Dedifferentiated amniotic fluid mesenchymal stem cell (primary cell): Measurements from ENCODE around the gene KCNK4.
A peak's percentile ranks its signal among the peaks of the same experiment; 100 is the strongest.

ENCODE experiments used
- DNase-seq: peaks from one replicate; pipeline ENCODE4 v3.0.0-alpha.2; 2016; ENCODE audit errors: extremely low spot score

Gene KCNK4

DNA sequence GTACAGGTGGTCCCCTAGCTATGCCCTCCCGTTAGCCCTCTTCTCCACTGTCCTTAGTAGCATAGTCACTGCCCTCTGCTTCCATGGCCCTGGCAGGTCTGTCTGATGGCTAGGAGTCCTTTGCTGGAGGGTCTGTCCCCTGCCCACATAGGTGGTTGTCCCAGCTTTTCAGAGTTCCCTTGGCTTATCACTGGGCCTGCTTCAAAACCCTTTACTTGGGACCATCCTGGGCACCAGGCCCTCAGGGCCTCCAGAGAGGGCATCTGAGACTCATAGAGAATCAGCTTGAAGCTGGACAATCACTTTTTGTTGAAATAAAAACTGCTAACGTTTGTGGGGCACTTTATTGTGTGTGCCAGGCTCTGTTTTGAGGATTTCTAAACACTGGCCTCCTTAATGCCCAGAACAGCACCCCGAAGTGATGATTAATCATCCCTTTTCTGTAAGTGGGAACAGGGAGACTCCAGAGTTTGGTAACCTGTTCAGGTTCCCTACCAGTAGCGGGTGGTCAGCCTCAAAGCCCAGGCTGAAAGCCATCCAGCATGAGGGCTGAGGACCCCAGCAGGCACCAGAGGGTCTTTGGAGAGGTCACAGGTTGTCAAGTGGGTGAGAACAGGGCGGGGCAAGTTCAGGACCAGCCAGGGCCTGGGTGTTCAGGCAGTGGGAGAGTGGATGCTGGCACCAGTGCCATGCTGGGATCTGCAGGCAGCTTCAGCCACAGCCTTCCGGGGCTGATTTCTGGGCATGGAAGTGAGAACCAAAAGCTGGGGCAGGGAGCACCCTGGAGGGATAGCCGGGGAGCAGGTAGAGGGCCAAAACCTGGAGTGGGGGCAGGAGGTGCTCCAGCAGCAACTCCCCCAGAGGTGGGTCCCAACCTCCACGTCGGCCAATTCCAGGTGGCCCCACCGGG, 495 bp upstream of the KCNK4 start:
- no peak for DNase-seq

DNA sequence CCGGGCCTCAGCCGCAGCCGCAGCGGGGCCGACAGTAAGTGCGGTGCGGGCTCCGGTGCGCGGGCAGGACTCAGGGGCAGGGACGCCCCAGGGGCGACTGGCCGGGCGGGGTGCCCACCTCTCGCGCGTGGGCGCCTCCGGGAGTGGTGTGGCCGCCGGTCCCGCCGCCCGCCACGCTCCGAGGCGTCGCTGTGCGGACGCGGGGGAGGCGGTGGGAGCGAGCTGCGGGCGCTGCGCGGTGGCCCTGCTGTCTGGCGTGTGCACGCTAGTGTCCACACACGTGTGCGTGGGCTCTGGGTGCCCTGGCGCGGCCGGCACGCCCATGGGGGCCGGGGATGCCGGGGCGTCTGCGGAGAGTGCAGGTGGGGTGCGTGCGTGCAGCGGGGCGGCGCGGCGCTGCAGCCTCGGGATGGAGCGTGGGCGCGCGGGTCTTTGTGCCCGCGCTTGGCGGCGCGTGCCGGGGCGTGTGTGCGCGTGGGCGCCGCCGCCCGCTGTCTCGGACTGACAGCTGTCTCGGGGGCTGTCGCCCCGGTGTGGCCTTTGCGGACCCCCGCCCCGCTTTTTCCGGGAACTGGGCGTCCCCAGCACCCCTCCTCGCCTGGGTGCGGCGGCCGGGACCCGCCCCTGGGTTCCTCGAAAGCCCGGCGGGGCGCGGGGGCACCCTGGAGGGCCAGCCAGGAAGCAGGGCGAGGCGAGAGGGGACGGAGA, 804 bp downstream of the KCNK4 start:
- no peak for DNase-seq

GRCh38 chr11:64292460-64293254, 1.6 kb downstream of the KCNK4 start:
- DNase-seq = no peak

DNA sequence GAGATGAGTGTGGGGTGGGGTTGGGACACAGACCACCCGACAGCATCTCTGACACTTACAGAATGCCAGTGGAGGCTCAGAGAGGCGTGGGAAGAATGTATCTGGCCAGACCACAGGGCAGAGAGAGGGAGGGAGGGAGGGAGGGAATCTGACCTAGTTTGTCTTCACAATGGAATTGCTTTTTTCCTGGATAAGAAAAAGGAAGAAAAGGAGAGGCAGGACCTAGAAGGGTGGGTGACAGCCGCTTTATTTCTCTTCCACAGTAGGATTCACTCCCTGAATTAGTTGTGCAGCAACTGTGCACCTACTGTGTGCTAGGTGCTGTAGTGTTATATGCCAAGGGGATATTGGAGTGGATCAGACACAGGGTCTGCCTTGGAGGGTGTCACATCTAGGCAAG, 3.7 kb downstream of the KCNK4 start:
- DNase-seq = no peak

DNA sequence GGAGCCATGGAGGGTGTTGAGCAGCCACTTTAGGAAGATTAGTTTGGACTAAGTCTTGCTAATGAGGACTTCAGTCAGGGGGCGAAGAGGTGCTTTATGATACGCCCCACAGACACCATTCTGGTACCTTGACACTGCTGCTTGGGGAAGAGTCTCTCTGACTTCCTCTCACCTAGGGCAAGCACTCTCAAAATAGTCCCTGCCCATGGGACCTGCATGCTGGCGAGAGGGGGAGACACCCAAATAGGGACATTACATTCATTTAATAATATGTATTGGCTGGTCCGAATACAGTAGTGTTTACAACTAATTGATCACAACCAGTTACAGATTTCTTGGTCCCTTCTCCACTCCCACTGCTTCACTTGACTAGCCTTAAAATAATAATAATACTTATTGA, 4.7 kb downstream of the KCNK4 start:
- DNase-seq = no peak

DNA sequence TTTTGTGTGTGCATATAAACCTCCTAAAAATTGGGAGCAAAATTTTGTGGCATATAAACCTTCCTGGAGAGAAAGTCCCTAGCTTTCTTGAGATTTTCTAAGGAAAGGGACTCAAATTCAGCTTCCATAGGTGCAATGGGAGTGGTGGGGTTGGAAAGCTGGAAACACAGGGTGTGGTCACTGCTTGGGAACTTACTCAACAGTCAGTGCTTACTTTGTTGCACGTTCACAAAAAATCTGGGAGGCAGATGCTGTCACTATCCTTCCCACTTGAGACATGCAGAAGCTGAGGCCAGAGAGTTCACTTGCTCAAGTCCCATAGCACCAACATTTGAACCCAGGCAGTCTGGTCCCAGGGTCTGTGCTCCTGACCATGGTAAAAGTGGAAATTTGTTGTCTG, 5.1 kb downstream of the KCNK4 start:
- DNase-seq = no peak

GRCh38 chr11:64296830-64297698, 6.0 kb downstream of the KCNK4 start:
- DNase-seq = no peak

DNA sequence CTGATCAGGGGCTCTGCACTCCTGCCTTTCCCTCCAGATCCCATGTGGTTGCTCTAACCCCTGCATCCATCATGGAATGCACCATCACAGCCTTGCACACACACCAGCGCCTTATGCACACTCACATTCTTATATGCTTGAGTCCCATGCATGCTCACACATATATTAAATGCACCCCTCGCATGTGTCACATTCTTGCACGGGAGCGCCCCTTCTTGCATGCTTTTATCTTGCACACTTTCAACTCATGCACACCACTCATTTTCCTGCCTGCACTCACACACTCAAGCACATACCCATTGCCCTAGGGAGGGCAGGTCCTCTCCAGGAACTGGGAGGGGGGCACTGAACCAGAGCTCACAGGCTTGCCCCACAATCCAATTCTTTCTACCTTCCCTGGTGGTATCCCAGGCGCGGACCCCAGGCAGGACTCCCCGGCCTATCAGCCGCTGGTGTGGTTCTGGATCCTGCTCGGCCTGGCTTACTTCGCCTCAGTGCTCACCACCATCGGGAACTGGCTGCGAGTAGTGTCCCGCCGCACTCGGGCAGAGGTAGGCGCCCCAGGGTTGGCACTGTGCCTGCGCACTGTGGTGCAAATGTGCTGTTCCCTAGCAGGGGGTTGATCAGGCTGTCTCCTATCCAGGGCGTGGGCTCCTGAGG, 6.7 kb downstream of the KCNK4 start:
- DNase-seq = no peak

- no peak for DNase-seq
These were observed 8.1 kb downstream of the KCNK4 start for GRCh38 chr11:64298966-64299846.

GRCh38 chr11:64299847-64300648, 8.9 kb downstream of the KCNK4 start, which contains the start of gene CATSPERZ:
TSS of gene CATSPERZ (plus strand) at chr11:64300358. CDS start at chr11:64300411, 53 bp downstream.
- DNase-seq = no peak

DNA sequence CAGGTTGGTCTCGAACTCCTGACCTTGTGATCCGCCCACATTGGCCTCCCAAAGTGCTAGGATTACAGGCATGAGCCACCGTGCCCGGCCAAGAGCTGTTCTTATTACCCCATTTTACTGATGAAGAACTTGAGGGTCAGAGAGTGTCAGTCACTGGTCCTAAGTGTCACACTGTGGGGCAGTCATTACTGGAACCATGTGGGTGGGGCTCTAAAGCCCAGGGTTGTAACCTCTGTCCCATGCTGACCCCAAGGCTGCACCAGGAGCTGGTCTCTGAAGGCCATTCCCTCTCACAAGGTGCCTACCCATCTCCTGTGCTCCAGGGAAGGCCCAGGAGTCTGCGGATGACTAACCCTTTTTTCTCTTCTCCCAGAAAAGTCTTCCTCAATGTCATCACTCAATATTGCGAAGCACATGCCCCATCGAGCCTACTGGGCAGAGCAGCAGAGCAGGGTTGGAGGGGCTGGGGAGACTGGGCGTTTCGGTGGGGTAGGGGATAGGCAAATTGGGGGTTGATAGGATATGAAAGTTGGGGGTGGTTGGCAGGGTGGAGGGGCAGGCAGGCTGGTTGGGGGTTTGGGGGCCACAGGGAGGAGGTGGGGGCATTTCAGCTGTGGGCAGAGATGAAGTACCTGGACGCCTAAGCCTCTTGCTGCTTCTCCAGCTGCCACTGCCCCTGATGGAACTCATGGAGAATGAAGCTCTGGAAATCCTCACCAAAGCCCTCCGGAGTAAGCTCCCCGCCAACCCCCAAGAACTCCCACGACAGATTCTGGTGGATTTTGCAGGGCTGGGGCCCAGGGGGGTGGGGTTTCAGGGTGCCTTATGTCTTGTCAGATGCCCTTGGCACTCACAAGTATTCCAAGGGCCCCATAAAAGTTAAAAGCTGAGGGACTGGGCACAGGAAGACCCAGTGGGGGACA, 12.3 kb downstream of the KCNK4 start:
- no peak for DNase-seq

DNA sequence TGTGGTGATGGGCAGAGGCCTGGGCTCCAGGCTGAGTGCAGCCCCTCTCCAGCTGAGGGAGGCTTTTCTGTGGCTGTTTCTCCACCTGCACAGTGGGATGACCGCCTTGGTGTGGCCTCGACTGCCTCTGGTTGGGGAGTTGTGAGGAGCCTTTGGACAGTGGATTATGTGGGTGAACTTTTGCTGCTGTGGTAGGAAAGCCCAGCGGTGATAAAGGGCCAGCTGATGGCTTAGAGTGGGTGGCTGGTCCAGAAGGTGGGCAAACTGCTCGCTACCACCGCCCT, 12.9 kb downstream of the KCNK4 start:
- DNase-seq = no peak

GRCh38 chr11:64304316-64305072, 13.4 kb downstream of the KCNK4 start:
- peak; percentile 86 for DNase-seq

DNA sequence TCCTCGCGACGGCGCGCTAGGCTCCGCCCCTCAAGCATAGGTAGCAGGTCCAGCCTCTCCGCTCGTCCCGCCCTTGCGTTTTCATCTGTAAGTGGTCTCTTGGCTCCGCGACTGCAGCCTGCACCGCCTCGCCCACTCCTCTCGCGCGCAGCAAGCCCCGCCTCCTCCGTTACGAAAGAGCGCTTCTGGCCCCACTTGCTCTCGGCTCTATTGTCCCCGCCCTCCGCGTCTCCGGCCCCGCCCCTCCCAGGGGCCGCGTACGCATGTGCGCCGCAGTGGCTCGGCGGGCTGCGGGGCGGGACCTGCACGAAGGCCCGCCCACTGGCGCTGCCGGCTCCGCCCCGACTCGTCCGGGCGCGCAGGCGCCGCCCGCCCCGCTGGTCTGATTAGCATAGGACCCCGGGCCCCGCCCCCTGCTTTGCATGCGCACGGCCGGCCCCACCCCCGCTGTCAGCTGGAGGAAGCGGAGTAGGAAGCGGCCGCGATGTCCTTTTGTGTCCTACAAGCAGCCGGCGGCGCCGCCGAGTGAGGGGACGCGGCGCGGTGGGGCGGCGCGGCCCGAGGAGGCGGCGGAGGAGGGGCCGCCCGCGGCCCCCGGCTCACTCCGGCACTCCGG, 14.1 kb downstream of the KCNK4 start, which contains the start of gene ESRRA:
Gene ESRRA (plus strand): TSS at position 450 of the 616 bp plus-strand sequence. CDS start 1,656 bp downstream, outside the sequence.
- DNase-seq = peak; percentile 96

DNA sequence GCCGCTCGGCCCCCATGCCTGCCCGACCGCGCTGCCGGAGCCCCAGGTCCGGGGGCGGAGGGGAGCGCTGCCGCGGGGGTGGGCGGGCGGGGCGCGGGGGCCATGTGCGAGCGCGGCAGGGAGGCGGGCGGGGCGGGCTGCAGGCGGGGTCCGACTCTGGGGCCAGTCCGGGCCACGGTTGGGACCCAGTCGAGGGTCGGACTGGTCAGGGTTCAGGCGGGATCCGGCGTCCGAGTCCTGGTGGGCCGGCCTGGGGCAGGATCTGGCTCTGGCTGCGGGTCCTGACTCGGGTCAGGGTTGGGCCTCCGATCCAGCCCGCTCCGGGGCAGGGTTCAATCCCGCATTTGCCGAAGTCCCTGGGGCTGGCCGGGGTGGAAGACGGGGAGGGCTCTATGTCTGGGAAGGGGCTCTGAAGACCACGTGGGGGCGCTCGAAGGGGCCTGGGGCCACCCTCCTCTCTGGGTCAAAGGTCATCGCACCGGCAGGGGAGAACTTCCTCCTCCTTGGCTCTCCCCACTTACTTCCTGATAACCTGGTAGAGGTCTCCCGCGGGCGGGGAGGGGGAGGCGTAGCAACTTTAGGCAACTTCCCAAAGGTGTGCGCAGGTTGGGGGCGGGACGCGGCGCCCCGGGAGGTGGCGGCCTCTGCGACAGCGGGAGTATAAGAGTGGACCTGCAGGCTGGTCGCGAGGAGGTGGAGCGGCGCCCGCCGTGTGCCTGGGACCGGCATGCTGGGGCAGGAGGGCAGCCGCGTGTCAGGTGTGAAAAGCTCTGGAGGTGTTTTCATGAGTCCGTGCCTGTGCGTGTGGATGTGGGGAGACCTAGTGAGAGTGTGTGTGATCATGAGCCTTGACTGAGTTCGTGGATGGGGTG, 14.8 kb downstream of the KCNK4 start:
- DNase-seq = no peak

DNA sequence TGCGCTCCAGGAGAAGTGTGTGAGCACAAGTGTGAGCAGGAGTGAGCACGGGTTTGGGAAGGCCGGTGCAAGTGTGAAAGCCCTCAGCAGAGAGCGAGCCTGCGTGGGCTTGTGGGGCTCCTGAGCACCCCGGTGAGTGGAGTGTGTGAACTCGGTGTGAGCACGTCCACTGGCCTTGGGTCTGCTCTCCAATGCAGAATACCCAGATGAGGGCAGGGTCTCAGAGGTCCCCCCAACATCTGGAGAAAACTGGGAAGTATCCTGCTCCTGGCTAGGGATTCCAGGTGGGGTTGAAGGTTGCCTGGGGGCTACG, 15.4 kb downstream of the KCNK4 start:
- DNase-seq = no peak
